HG03565 (cell line): ENCODE measurements around the gene C1QL4.
"Not testable (repeated sequence)": the region's sequence is repeated elsewhere in the genome, so short reads cannot be mapped to it uniquely, and the experiment has no call there.

Source experiments
- ATAC-seq: cut with Tn5 transposase; IDR thresholded peaks from one replicate; pipeline ENCODE4 v1.9.1; 2021; ENCODE audit warnings: mild to moderate bottlenecking, moderate library complexity; ENCODE audit not compliant: unreplicated experiment

Gene C1QL4

DNA sequence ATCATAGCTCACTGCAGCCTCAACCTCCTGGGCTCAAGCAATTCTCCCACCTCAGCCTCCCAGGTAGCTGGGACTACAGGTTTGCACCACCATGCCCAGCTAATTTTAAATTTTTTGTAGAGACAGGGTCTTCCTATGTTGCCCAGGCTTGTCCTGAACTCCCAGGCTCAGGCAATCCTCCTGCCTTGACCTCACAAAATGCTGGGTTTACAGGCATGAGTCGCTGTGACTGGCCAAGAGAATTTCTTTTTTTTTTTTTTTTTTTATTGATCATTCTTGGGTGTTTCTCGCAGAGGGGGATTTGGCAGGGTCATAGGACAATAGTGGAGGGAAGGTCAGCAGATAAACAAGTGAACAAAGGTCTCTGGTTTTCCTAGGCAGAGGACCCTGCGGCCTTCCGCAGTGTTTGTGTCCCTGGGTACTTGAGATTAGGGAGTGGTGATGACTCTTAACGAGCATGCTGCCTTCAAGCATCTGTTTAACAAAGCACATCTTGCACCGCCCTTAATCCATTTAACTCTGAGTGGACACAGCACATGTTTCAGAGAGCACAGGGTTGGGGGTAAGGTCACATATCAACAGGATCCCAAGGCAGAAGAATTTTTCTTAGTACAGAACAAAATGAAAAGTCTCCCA is 54.1 kb downstream of the C1QL4 start:
- not testable (repeated sequence) for ATAC-seq
